ENCODE results near the gene NLRP6. TPM values are rescaled to one million over a fixed set of nuclear protein-coding genes. Genes with fewer than 3 reads are reported as not detected.
"Not testable (repeated sequence)": the region's sequence is repeated elsewhere in the genome, so short reads cannot be mapped to it uniquely, and the experiment has no call there.

The NLRP6 gene
- total RNA-seq, 1 donor from 2014 or later = 1.7 TPM

DNA sequence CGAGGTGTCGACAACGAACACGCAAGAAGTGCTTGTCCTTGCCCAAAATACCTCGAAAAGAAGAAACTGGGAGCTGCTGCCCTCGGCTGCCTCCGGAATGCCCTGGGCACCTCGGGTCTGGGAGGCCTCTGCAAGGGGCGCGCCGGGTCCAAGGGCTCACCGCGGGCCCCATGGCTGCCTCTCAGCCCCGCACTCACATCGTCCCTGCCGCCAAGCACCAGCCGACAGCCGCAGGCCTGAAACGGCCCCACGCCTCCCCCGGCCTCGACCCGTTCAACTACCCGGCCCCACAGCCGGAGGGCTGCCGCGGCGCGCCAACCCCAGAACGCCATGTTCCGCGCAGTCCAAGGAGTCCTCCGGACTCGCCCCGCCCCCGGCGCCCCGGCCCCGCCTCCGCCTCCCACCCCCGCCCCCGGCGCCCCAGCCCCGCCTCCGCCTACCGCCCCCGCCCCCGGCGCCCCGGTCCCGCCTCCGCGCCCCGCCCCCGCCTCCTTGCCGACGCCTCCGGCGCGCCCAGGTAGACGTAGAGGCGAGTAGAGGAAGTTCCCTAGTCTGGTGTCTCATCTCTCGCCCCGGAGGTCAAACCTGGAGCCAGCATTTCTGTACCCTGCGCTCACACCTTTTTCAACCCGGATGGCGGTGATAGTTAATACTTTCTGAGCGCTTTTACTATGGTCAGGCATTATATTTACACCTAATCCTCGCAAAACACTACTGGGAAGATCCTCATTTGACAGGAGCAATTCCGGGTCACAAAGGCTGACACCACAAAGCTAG lies 42.0 kb upstream of the NLRP6 start, which contains the start of gene SIRT3:
SIRT3 (minus strand) TSS at position 346 of the 777 bp plus-strand sequence; CDS start at position 332, 14 bp downstream.
- peak within 1 kb of the TSS; percentile 100 for H3K4me3 ChIP-seq
- H3K36me3 ChIP-seq = peaks cover 28% of the 10 kb centered on the region
- peak within 1 kb of the TSS; percentile 95 for H3K27ac ChIP-seq
- no peaks in the 10 kb centered on the region for H3K27me3 ChIP-seq
- ATAC-seq (peak; percentile 92), DNase-seq (peak; percentile 92)
- H3K9me3 ChIP-seq = no peaks in the 10 kb centered on the region
- TF ChIP-seq, protein P1, sequence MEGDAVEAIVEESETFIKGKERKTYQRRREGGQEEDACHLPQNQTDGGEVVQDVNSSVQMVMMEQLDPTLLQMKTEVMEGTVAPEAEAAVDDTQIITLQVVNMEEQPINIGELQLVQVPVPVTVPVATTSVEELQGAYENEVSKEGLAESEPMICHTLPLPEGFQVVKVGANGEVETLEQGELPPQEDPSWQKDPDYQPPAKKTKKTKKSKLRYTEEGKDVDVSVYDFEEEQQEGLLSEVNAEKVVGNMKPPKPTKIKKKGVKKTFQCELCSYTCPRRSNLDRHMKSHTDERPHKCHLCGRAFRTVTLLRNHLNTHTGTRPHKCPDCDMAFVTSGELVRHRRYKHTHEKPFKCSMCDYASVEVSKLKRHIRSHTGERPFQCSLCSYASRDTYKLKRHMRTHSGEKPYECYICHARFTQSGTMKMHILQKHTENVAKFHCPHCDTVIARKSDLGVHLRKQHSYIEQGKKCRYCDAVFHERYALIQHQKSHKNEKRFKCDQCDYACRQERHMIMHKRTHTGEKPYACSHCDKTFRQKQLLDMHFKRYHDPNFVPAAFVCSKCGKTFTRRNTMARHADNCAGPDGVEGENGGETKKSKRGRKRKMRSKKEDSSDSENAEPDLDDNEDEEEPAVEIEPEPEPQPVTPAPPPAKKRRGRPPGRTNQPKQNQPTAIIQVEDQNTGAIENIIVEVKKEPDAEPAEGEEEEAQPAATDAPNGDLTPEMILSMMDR (IDR thresholded peaks at IDR 0.05) = peak; percentile 17
- intact Hi-C loops (cut with DNase I) = no loop called here
- peaks cover 22% of the 10 kb centered on the region for H3K4me1 ChIP-seq

DNA sequence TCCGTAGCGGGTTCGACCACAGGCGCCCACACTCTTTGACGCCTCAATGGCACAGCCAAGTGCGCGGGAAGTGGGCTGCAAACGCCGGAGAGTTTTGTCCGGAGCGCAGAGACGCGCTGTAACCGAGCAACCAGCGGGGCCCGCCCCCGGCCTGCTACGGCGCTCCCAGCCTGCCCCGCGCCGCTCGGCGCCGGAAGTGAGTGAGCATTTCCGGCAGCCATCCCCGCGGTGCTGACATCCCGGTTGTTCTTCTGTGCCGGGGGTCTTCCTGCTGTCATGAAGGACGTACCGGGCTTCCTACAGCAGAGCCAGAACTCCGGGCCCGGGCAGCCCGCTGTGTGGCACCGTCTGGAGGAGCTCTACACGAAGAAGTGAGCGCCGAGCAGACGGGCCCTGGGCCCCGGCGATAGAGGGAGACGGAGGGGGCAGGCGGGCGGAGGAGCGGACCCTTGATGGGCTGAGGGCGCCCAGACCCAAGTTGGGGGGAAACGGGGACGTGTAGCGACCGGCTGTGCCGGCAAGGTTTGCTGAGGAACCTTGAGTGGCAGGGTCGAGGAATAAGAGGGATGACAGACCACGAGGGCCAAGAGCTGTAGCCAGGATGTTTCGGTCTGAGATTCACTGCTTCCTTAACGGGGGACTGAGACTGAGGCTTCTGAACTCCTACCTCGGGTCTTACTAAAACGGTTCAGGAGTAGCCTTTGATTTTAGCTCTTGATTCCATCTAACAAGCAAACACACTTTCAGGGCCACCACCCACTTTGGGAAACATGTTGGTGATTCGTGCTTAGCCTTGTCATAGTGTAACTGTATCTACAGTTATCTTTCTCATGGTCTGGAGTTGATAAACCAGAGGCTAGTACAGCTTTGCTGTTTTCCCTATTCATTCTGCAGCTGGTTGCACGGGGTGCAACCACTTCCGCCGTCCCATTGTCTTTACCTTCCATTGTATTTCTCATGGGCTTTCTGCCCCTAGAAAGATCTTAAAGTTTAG lies 41.1 kb upstream of the NLRP6 start, which contains the start of gene PSMD13:
PSMD13 (plus strand) TSS at position 203 of the 994 bp plus-strand sequence; CDS start at position 277, 74 bp downstream.
- H3K4me3 ChIP-seq = peak within 1 kb of the TSS; percentile 100
- peak; percentile 95 for DNase-seq
- no peaks in the 10 kb centered on the region for H3K9me3 ChIP-seq
- intact Hi-C loops (cut with DNase I) = no loop called here
- H3K27ac ChIP-seq = peak within 1 kb of the TSS; percentile 95
- ATAC-seq = peak; percentile 93
- TF ChIP-seq, protein P1 (IDR thresholded peaks at IDR 0.05) = no peak
- peaks cover 22% of the 10 kb centered on the region for H3K4me1 ChIP-seq
- peaks cover 35% of the 10 kb centered on the region for H3K36me3 ChIP-seq
- no peaks in the 10 kb centered on the region for H3K27me3 ChIP-seq

DNA sequence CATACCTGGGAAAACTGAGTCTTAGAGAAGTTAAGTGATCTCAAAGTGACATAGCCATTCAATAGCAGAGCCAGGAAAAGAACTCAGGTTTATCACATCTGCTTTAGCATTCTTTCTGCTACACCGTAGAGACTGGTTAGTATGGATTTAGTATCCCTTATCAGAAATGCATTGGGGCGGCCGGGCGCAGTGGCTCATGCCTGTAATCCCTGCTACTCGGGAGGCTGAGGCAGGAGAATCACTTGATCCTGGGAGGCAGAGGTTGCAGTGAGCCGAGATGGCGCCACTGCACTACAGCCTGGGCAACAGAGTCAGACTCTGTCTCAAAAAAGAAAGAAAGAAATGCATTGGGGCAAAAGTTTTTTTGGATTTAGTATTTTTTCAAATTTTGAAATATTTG lies 39.9 kb upstream of the NLRP6 start:
- intact Hi-C loops (cut with DNase I); DNase-seq; H3K9me3 ChIP-seq; H3K4me3 ChIP-seq; H3K27ac ChIP-seq; H3K27me3 ChIP-seq; ATAC-seq: not testable (repeated sequence)
- Histone ChIP-seq H3K4me1 (peaks cover 22% of the 10 kb centered on the region), H3K36me3 (peaks cover 42% of the 10 kb centered on the region)

DNA sequence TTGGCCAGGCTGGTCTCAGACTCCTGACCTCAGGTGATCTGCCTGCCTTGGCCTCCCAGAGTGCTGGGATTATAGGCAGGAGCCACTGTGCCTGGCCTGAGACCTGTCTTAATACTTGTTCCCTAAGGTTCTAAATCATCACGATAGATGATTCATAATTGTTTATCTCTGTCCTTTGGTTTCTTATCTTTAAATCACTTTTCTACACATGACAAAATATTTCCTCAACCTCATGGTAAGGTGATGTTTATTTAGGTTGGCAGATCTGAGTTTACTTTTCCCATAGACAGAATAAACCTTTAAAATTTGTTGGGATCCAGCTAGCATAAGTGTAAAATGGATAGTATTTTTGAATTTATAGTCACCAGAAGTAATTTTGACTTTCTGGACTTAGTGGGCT lies 37.9 kb upstream of the NLRP6 start:
- TF ChIP-seq, protein P1 (IDR thresholded peaks at IDR 0.05) = no peak
- Histone ChIP-seq H3K36me3 (peaks cover 61% of the 10 kb centered on the region), H3K27me3 (no peaks in the 10 kb centered on the region), H3K27ac (no peak overlapping the region), H3K9me3 (no peaks in the 10 kb centered on the region), H3K4me1 (peaks cover 19% of the 10 kb centered on the region), H3K4me3 (no peak overlapping the region)
- DNase-seq (no peak), ATAC-seq (no peak)
- intact Hi-C loops (cut with DNase I) = no loop called here

DNA sequence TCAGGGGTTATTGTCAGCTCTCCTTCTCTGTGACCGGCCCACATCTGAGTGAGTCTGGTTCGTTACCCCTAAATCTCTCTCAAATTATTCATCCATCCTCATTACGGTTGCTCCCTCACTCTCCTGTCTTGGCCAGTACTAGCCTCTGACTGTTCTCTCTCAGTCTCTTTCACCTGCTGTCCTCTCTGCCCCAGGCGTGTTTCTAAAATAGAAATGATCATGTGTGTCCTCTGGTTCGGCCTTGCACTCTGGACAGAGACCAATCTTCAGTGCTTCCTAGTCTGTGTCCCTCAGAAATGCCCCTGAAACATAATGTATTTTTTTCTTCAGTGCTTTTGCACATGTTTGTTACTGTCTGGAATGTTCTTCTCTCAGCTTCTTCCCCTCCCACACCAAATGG lies 36.6 kb upstream of the NLRP6 start:
- peaks cover 72% of the 10 kb centered on the region for H3K36me3 ChIP-seq
- intact Hi-C loops (cut with DNase I) = no loop called here
- DNase-seq (no peak), ATAC-seq (no peak)
- H3K27me3 ChIP-seq = no peaks in the 10 kb centered on the region
- H3K27ac ChIP-seq = no peak overlapping the region
- no peaks in the 10 kb centered on the region for H3K9me3 ChIP-seq
- TF ChIP-seq, protein P1 (IDR thresholded peaks at IDR 0.05) = no peak
- peaks cover 15% of the 10 kb centered on the region for H3K4me1 ChIP-seq
- H3K4me3 ChIP-seq = no peak overlapping the region

Measured in upper lobe of right lung (tissue), 1 donor.